C4-2B (cell line): ENCODE measurements around the gene GRID1.

ENCODE experiments used
- CTCF ChIP-seq: fragments of 450-650 bp; conservative IDR thresholded peaks from 2 replicates; pipeline ENCODE4 v1.5.1; 2017; ENCODE audit warnings: mild to moderate bottlenecking
- ZFX ChIP-seq: fragments of 450-650 bp; IDR thresholded peaks from 2 replicates; pipeline ENCODE4 v1.6.1; 2017

DNA sequence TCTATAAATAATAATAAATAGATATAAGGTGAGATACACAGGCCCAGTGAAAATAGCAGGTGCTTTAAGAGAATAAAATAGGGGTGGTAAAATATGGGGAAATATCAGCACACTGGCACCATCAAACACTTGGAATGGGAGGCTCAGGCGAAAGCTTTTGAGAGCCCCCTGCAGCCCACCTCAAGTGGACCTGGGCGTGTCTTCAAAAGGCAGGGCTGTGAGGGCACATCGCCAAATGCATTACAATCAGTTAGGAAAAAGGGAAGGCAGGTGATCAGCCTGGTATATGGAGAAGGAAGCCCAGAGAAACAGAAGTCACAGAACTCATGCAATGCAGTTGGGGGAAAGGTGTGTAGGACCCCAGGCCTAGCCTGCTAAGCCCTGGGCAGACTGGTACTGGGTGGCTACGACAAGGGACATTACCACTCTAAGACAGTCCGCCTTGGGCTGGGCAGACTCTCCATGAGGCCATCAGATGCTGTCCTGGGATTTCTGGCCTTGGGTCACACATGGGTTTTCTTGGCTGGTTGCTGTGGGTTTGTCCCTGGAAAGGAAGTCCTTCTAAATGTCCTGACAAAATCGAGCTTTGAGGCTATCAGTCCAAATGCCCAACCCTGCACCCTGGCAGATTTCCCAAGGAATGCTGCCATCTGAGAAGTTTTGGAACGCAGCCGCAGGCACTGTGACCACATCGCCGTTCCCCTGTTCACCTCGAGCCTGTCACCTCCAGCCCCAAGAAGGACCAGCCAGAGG, 330.6 kb downstream of the GRID1 start:
- no peak for TF ChIP-seq CTCF
- TF ChIP-seq ZFX, result no peak
